Liver (tissue), 9 donors: ENCODE measurements around the gene CRACR2A. TPM values are rescaled to one million over a fixed set of nuclear protein-coding genes. Genes with fewer than 3 reads are reported as not detected.

Experiments
- DNase-seq: peaks from one replicate; pipeline ENCODE4 v3.0.0-alpha.2; 2017; ENCODE audit warnings: low spot score
- H3K27ac ChIP-seq, 2 donors: one replicate each; pipeline ENCODE4 v1.7.0; 2013; ENCODE audit warnings: inconsistent platforms in 2 of 2, low read length in 2 of 2, control low read depth in 1 of 2, low read depth in 1 of 2, mild to moderate bottlenecking in 1 of 2
- H3K27me3 ChIP-seq, 4 donors: one replicate each; pipeline versions ENCODE4 v1.6.1 to v1.7.0; 2013; ENCODE audit warnings: low read length in 3 of 4, inconsistent platforms in 1 of 4, mild to moderate bottlenecking in 1 of 4, moderate library complexity in 1 of 4; ENCODE audit not compliant: control insufficient read depth in 4 of 4, insufficient read depth in 4 of 4
- H3K36me3 ChIP-seq, 4 donors: one replicate each; pipeline versions ENCODE4 v1.6.1 to v1.7.0; 2013; ENCODE audit warnings: low read length in 3 of 4, mild to moderate bottlenecking in 3 of 4, low read depth in 1 of 4, moderate library complexity in 1 of 4; ENCODE audit not compliant: control insufficient read depth in 4 of 4, insufficient read depth in 3 of 4
- H3K4me1 ChIP-seq, 4 donors: one replicate each; pipeline versions ENCODE4 v1.6.1 to v1.7.0; 2013; ENCODE audit warnings: low read length in 3 of 4, mild to moderate bottlenecking in 3 of 4, moderate library complexity in 1 of 4; ENCODE audit not compliant: control insufficient read depth in 4 of 4, insufficient read depth in 4 of 4
- H3K4me3 ChIP-seq, 3 donors: one replicate each; pipeline versions ENCODE4 v1.6.1 to v1.7.0; 2013; ENCODE audit warnings: low read length in 3 of 3, control low read depth in 1 of 3, low read depth in 1 of 3, mild to moderate bottlenecking in 1 of 3
- H3K9ac ChIP-seq, 2 donors: one replicate each; pipeline ENCODE4 v1.7.0; 2013; ENCODE audit warnings: low read length in 2 of 2, mild to moderate bottlenecking in 2 of 2, moderate library complexity in 2 of 2, control low read depth in 1 of 2, low read depth in 1 of 2
- H3K9me3 ChIP-seq, 4 donors: one replicate each; pipeline versions ENCODE4 v1.6.1 to v1.7.0; 2013; ENCODE audit warnings: low read length in 3 of 4; ENCODE audit not compliant: control insufficient read depth in 4 of 4
- FOXA1 ChIP-seq: IDR thresholded peaks from 2 replicates; pipeline ENCODE4 v1.6.1; 2016; ENCODE audit warnings: antibody characterized with exemption
- FOXA2 ChIP-seq: IDR thresholded peaks from 2 replicates; pipeline ENCODE4 v1.6.1; 2016; ENCODE audit warnings: antibody characterized with exemption
- GABPA ChIP-seq, 2 donors: IDR thresholded peaks in 1 of 2; conservative IDR thresholded peaks in 1 of 2; 2 replicates each; pipeline ENCODE4 v1.6.1; 2016; ENCODE audit warnings: antibody characterized with exemption in 2 of 2, mild to moderate bottlenecking in 1 of 2, moderate library complexity in 1 of 2
- HNF4G ChIP-seq: IDR thresholded peaks from 2 replicates; pipeline ENCODE4 v1.6.1; 2016; ENCODE audit warnings: antibody characterized with exemption
- JUND ChIP-seq, 2 donors: IDR thresholded peaks; 2 replicates each; pipeline ENCODE4 v1.6.1; 2016; ENCODE audit warnings: antibody characterized with exemption in 2 of 2
- NR2F2 ChIP-seq: IDR thresholded peaks from 2 replicates; pipeline ENCODE4 v1.6.1; 2016; ENCODE audit warnings: antibody characterized with exemption
- RAD21 ChIP-seq, 2 donors: IDR thresholded peaks; 2 replicates each; pipeline ENCODE4 v1.6.1; 2016; ENCODE audit warnings: antibody characterized with exemption in 2 of 2, mild to moderate bottlenecking in 2 of 2
- SP1 ChIP-seq: IDR thresholded peaks from 2 replicates; pipeline ENCODE4 v1.6.1; 2018; ENCODE audit warnings: antibody characterized with exemption, mild to moderate bottlenecking
- YY1 ChIP-seq: IDR thresholded peaks from 2 replicates; pipeline ENCODE4 v1.6.1; 2016; ENCODE audit warnings: antibody characterized with exemption, mild to moderate bottlenecking
- WGBS: extraction: QIAGEN DNeasy Blood & Tissue Kit; methylation state at CpG from one replicate; pipeline ENCODE4 v1.1.7; 2013; 5-methylcytosine and 5-hydroxymethylcytosine counted together
- polyA plus RNA-seq, 2 donors: library from polyadenylated mRNA; stranded (reverse) in 1 of 2; unstranded in 1 of 2; fragments of 200-250 nt in 1 of 2; fragments of >200 nt in 1 of 2; fragmentation: Nextera tagmentation in 1 of 2; extraction: Ambion mirVana in 1 of 2; gene quantifications; one replicate each; pipeline versions ENCODE4 v1.2.1 to v1.2.3, GENCODE V29; 2013 to 2015
- total RNA-seq, 2 donors: library from RNA; depleted of rRNA; stranded (reverse); fragments of >200 nt; gene quantifications; one replicate each; pipeline ENCODE4 v1.2.3, GENCODE V29; 2014
- TF ChIP-seq, protein P1 (sequence below): IDR thresholded peaks from 2 replicates; pipeline ENCODE4 v1.6.1; 2016; ENCODE audit warnings: antibody characterized with exemption
- TF ChIP-seq, protein P2 (sequence below): fragments of 150-350 bp; IDR thresholded peaks from 2 replicates; pipeline ENCODE4 v1.5.1; 2017; ENCODE audit warnings: improper control_type of control experiment, low read depth, low read length; ENCODE audit not compliant: missing input control
- TF ChIP-seq, protein P3 (sequence below): IDR thresholded peaks from 2 replicates; pipeline ENCODE4 v1.6.1; 2016; ENCODE audit warnings: antibody characterized with exemption
- TF ChIP-seq, protein P4 (sequence below): IDR thresholded peaks from 2 replicates; pipeline ENCODE4 v1.6.1; 2016; ENCODE audit warnings: antibody characterized with exemption, mild to moderate bottlenecking
- donor health status: healthy.
- donor health status: healthy.
- donor health status: healthy.
- donor health status: healthy.
- donor health status: healthy.

CRACR2A gene
- total and polyA plus RNA-seq, 4 donors, result 0.33 to 4.2 (median 1.4) TPM

DNA sequence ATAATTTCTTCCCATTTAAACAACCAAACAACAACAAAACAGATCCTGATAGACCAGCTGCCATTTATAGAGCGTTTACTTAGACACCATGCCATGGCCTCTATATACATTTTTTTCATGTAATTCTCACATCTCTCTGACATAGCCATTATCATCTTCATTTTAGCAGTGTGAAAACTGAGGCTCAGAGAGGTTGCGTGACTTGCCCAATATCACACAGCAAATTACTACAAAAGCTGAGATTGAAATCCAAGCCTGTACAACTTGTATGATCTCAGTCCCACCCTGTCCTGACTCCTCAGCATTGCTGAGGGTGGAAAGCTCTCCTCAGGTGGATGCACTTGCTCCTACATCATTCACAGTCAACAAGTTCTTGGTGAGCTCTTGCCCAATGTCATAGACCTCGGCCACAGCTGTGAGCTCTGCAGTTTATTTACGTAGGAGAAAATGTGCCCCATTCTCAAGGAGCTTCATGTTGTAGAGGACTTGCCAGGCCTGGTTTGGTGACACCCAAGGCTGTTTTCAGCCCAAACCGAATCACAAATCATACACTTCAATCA is 55.5 kb downstream of the CRACR2A start:
- no peak overlapping the region for H3K9ac ChIP-seq
- no peak overlapping the region for H3K4me3 ChIP-seq

DNA sequence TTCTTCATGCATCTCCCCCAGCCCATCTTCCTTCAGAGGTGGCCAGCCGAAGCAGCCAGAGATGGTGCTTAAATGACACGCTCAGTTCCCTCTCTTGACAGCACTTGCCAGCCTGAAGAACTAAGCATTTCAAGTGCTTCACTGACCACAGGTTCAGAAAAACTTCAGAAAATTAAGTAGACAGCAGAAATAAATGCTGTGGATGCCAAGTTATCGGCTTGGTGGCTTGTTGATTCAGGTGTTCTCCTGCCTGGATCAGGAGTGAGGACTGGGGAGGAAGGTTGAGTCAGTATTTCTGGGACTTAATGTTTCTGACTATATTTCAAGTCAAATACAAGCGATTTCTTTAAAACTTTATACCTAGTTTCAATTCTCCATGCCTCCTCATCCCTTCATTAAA is 58.2 kb downstream of the CRACR2A start:
- no peak overlapping the region for H3K27ac ChIP-seq
- no peaks in the 10 kb centered on the region for H3K4me1 ChIP-seq
- no peak overlapping the region for H3K4me3 ChIP-seq
- H3K9ac ChIP-seq, result no peak overlapping the region
- no peaks in the 10 kb centered on the region for H3K36me3 ChIP-seq
- no peaks in the 10 kb centered on the region for H3K9me3 ChIP-seq
- no peak for DNase-seq
- H3K27me3 ChIP-seq, result no peaks in the 10 kb centered on the region
- 95% methylated on average over 4 of the region's 4 CpGs for WGBS
- TF ChIP-seq FOXA1 (no peak), JUND (IDR thresholded peaks at IDR 0.05) (no peak), FOXA2 (no peak), GABPA (IDR thresholded peaks at IDR 0.05 in 1 of 2, conservative IDR thresholded peaks at IDR 0.05 in 1 of 2) (no peak), HNF4G (no peak)
- TF ChIP-seq, protein P1, sequence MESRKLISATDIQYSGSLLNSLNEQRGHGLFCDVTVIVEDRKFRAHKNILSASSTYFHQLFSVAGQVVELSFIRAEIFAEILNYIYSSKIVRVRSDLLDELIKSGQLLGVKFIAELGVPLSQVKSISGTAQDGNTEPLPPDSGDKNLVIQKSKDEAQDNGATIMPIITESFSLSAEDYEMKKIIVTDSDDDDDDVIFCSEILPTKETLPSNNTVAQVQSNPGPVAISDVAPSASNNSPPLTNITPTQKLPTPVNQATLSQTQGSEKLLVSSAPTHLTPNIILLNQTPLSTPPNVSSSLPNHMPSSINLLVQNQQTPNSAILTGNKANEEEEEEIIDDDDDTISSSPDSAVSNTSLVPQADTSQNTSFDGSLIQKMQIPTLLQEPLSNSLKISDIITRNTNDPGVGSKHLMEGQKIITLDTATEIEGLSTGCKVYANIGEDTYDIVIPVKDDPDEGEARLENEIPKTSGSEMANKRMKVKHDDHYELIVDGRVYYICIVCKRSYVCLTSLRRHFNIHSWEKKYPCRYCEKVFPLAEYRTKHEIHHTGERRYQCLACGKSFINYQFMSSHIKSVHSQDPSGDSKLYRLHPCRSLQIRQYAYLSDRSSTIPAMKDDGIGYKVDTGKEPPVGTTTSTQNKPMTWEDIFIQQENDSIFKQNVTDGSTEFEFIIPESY, result no peak
- TF ChIP-seq, protein P2, sequence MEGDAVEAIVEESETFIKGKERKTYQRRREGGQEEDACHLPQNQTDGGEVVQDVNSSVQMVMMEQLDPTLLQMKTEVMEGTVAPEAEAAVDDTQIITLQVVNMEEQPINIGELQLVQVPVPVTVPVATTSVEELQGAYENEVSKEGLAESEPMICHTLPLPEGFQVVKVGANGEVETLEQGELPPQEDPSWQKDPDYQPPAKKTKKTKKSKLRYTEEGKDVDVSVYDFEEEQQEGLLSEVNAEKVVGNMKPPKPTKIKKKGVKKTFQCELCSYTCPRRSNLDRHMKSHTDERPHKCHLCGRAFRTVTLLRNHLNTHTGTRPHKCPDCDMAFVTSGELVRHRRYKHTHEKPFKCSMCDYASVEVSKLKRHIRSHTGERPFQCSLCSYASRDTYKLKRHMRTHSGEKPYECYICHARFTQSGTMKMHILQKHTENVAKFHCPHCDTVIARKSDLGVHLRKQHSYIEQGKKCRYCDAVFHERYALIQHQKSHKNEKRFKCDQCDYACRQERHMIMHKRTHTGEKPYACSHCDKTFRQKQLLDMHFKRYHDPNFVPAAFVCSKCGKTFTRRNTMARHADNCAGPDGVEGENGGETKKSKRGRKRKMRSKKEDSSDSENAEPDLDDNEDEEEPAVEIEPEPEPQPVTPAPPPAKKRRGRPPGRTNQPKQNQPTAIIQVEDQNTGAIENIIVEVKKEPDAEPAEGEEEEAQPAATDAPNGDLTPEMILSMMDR, result no peak
- TF ChIP-seq, protein P3, sequence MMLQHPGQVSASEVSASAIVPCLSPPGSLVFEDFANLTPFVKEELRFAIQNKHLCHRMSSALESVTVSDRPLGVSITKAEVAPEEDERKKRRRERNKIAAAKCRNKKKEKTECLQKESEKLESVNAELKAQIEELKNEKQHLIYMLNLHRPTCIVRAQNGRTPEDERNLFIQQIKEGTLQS, result no peak

More for the DNA sequence above, 55.5 kb downstream of the CRACR2A start:
- TF ChIP-seq, protein P2, result no peak
- TF ChIP-seq RAD21 (IDR thresholded peaks at IDR 0.05) (no peak), JUND (IDR thresholded peaks at IDR 0.05) (no peak), HNF4G (no peak), YY1 (no peak), NR2F2 (no peak), SP1 (no peak)
- TF ChIP-seq, protein P4, sequence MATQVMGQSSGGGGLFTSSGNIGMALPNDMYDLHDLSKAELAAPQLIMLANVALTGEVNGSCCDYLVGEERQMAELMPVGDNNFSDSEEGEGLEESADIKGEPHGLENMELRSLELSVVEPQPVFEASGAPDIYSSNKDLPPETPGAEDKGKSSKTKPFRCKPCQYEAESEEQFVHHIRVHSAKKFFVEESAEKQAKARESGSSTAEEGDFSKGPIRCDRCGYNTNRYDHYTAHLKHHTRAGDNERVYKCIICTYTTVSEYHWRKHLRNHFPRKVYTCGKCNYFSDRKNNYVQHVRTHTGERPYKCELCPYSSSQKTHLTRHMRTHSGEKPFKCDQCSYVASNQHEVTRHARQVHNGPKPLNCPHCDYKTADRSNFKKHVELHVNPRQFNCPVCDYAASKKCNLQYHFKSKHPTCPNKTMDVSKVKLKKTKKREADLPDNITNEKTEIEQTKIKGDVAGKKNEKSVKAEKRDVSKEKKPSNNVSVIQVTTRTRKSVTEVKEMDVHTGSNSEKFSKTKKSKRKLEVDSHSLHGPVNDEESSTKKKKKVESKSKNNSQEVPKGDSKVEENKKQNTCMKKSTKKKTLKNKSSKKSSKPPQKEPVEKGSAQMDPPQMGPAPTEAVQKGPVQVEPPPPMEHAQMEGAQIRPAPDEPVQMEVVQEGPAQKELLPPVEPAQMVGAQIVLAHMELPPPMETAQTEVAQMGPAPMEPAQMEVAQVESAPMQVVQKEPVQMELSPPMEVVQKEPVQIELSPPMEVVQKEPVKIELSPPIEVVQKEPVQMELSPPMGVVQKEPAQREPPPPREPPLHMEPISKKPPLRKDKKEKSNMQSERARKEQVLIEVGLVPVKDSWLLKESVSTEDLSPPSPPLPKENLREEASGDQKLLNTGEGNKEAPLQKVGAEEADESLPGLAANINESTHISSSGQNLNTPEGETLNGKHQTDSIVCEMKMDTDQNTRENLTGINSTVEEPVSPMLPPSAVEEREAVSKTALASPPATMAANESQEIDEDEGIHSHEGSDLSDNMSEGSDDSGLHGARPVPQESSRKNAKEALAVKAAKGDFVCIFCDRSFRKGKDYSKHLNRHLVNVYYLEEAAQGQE, result no peak
- TF ChIP-seq, protein P1, result no peak
- Histone ChIP-seq H3K4me1 (no peaks in the 10 kb centered on the region), H3K27ac (no peak overlapping the region), H3K27me3 (no peaks in the 10 kb centered on the region), H3K9me3 (no peaks in the 10 kb centered on the region), H3K36me3 (no peaks in the 10 kb centered on the region)
- WGBS, result 97% methylated on average over 5 of the region's 5 CpGs
- no peak for DNase-seq
